Activated CD8-positive, alpha-beta memory T cell treated with anti-CD3 and anti-CD28 coated beads, Interleukin-2, amount 10 ng/mL, durations not matched to agents 7 days and 5 days (primary cell): ENCODE measurements around the gene AVPR2. TPM values are rescaled to one million over a fixed set of nuclear protein-coding genes. Genes with fewer than 3 reads are reported as not detected.

ENCODE experiments used
- ATAC-seq: fragments of 150-1000 bp; cut with Tn5 transposase; one replicate; pipeline ENCODE4 v1.10.0; 2021; ENCODE audit warnings: moderate library complexity
- CTCF ChIA-PET: fragments of 350-600 bp; sonication (Branson Sonifier 250); formaldehyde crosslinking; loops from one replicate; lab custom pipeline; 2021; ENCODE audit warnings: antibody characterized with exemption; lab: Charles Lee
- DNase-seq: peaks from one replicate; pipeline ENCODE4 v3.0.0-alpha.2; 2020
- H3K27ac Mint-ChIP-seq: one replicate; pipeline ENCODE4 v1.8.0; 2021; ENCODE audit warnings: mild to moderate bottlenecking, mixed read lengths
- H3K27me3 Mint-ChIP-seq: one replicate; pipeline ENCODE4 v1.8.0; 2021; ENCODE audit warnings: mixed read lengths
- H3K36me3 Mint-ChIP-seq: one replicate; pipeline ENCODE4 v1.8.0; 2021; ENCODE audit warnings: mild to moderate bottlenecking, mixed read lengths
- H3K4me1 Mint-ChIP-seq: one replicate; pipeline ENCODE4 v1.8.0; 2021; ENCODE audit warnings: mixed read lengths
- H3K4me3 Mint-ChIP-seq: one replicate; pipeline ENCODE4 v1.8.0; 2021; ENCODE audit warnings: mild to moderate bottlenecking, moderate library complexity, mixed read lengths
- H3K9me3 Mint-ChIP-seq: one replicate; pipeline ENCODE4 v1.8.0; 2022; ENCODE audit warnings: low read depth, mixed read lengths
- total RNA-seq, 2 experiments: library from RNA; stranded (reverse); gene quantifications; one replicate each; pipeline ENCODE4 v1.2.3, GENCODE V29; 2021

The AVPR2 gene
- total RNA-seq, 2 experiments from 2014 or later, result not detected

- no peak overlapping the region for H3K4me3 Mint-ChIP-seq
- H3K27ac Mint-ChIP-seq, result no peak overlapping the region
- H3K4me1 Mint-ChIP-seq, result peaks cover 17% of the 10 kb centered on the region
- H3K36me3 Mint-ChIP-seq, result no peaks in the 10 kb centered on the region
- H3K27me3 Mint-ChIP-seq, result peaks cover 24% of the 10 kb centered on the region
- no peaks in the 10 kb centered on the region for H3K9me3 Mint-ChIP-seq
- ATAC-seq, result peak; percentile 76
- CTCF ChIA-PET, result no interaction called here
- DNase-seq, result peak; percentile 68
Observed at GRCh38 chrX:153875391-153876111, 28.9 kb upstream of the AVPR2 start.

- peaks cover 17% of the 10 kb centered on the region for H3K4me1 Mint-ChIP-seq
- DNase-seq, result no peak
- H3K9me3 Mint-ChIP-seq, result no peaks in the 10 kb centered on the region
- ATAC-seq, result no peak
- peaks cover 24% of the 10 kb centered on the region for H3K27me3 Mint-ChIP-seq
- no peak overlapping the region for H3K4me3 Mint-ChIP-seq
- no peaks in the 10 kb centered on the region for H3K36me3 Mint-ChIP-seq
- CTCF ChIA-PET, result no interaction called here
- no peak overlapping the region for H3K27ac Mint-ChIP-seq
Observed at GRCh38 chrX:153876112-153876491, 28.4 kb upstream of the AVPR2 start.

GRCh38 chrX:153877571-153878261 is 26.8 kb upstream of the AVPR2 start:
- H3K4me3 Mint-ChIP-seq, result no peak overlapping the region
- H3K4me1 Mint-ChIP-seq, result peaks cover 17% of the 10 kb centered on the region
- no peak for DNase-seq
- no peaks in the 10 kb centered on the region for H3K36me3 Mint-ChIP-seq
- no peaks in the 10 kb centered on the region for H3K9me3 Mint-ChIP-seq
- no peak for ATAC-seq
- peaks cover 26% of the 10 kb centered on the region for H3K27me3 Mint-ChIP-seq
- CTCF ChIA-PET, result interaction anchor here (0.6 to 0.9 kb wide), 2 partner anchors 69 to 170 kb away, joined by 3 to 4 read pairs; no protein-coding TSS in a partner anchor
- no peak overlapping the region for H3K27ac Mint-ChIP-seq

GRCh38 chrX:153878345-153878744 is 26.1 kb upstream of the AVPR2 start:
- Mint-ChIP-seq H3K36me3 (no peaks in the 10 kb centered on the region), H3K27me3 (peaks cover 26% of the 10 kb centered on the region), H3K4me3 (no peak overlapping the region), H3K27ac (no peak overlapping the region), H3K4me1 (peaks cover 17% of the 10 kb centered on the region), H3K9me3 (no peaks in the 10 kb centered on the region)
- no peak for ATAC-seq
- CTCF ChIA-PET, result no interaction called here
- no peak for DNase-seq

GRCh38 chrX:153878969-153879653 is 25.4 kb upstream of the AVPR2 start:
- DNase-seq, result no peak
- Mint-ChIP-seq H3K9me3 (no peaks in the 10 kb centered on the region), H3K27me3 (peaks cover 29% of the 10 kb centered on the region), H3K4me1 (peaks cover 17% of the 10 kb centered on the region), H3K36me3 (no peaks in the 10 kb centered on the region), H3K27ac (no peak overlapping the region), H3K4me3 (no peak overlapping the region)
- CTCF ChIA-PET, result no interaction called here
- no peak for ATAC-seq

GRCh38 chrX:153879741-153880439 is 24.6 kb upstream of the AVPR2 start:
- Mint-ChIP-seq H3K27me3 (peaks cover 35% of the 10 kb centered on the region), H3K4me1 (peaks cover 19% of the 10 kb centered on the region), H3K4me3 (no peak overlapping the region), H3K9me3 (no peaks in the 10 kb centered on the region), H3K27ac (no peak overlapping the region), H3K36me3 (no peaks in the 10 kb centered on the region)
- CTCF ChIA-PET, result no interaction called here
- DNase-seq, result no peak
- no peak for ATAC-seq

GRCh38 chrX:153880440-153880815 is 24.0 kb upstream of the AVPR2 start:
- Mint-ChIP-seq H3K36me3 (no peaks in the 10 kb centered on the region), H3K27ac (no peak overlapping the region), H3K27me3 (peaks cover 39% of the 10 kb centered on the region), H3K9me3 (no peaks in the 10 kb centered on the region), H3K4me1 (peaks cover 19% of the 10 kb centered on the region), H3K4me3 (no peak overlapping the region)
- no peak for DNase-seq
- no peak for ATAC-seq
- CTCF ChIA-PET, result no interaction called here

GRCh38 chrX:153881281-153881680 is 23.2 kb upstream of the AVPR2 start:
- H3K4me1 Mint-ChIP-seq, result peaks cover 19% of the 10 kb centered on the region
- CTCF ChIA-PET, result no interaction called here

GRCh38 chrX:153882086-153882498 is 22.4 kb upstream of the AVPR2 start:
- no peak overlapping the region for H3K27ac Mint-ChIP-seq
- no peaks in the 10 kb centered on the region for H3K9me3 Mint-ChIP-seq
- H3K27me3 Mint-ChIP-seq, result peaks cover 37% of the 10 kb centered on the region
- no peaks in the 10 kb centered on the region for H3K36me3 Mint-ChIP-seq
- DNase-seq (no peak), ATAC-seq (no peak)
- no peak overlapping the region for H3K4me3 Mint-ChIP-seq
- CTCF ChIA-PET, result no interaction called here
- peaks cover 19% of the 10 kb centered on the region for H3K4me1 Mint-ChIP-seq

More at GRCh38 chrX:153881281-153881680, 23.2 kb upstream of the AVPR2 start:
- Mint-ChIP-seq H3K9me3 (no peaks in the 10 kb centered on the region), H3K36me3 (no peaks in the 10 kb centered on the region), H3K27ac (no peak overlapping the region), H3K4me3 (no peak overlapping the region), H3K27me3 (peaks cover 36% of the 10 kb centered on the region)
- ATAC-seq (no peak), DNase-seq (no peak)

- no peak overlapping the region for H3K27ac Mint-ChIP-seq
- CTCF ChIA-PET, result no interaction called here
- no peaks in the 10 kb centered on the region for H3K9me3 Mint-ChIP-seq
Observed at GRCh38 chrX:153882557-153882956, 21.9 kb upstream of the AVPR2 start.

GRCh38 chrX:153883163-153883843 is 21.2 kb upstream of the AVPR2 start:
- Mint-ChIP-seq H3K4me3 (no peak overlapping the region), H3K36me3 (no peaks in the 10 kb centered on the region), H3K27ac (no peak overlapping the region), H3K4me1 (peaks cover 10% of the 10 kb centered on the region), H3K27me3 (peaks cover 43% of the 10 kb centered on the region), H3K9me3 (no peaks in the 10 kb centered on the region)
- ATAC-seq, result no peak
- DNase-seq, result no peak
- CTCF ChIA-PET, result no interaction called here

More at GRCh38 chrX:153882557-153882956, 21.9 kb upstream of the AVPR2 start:
- ATAC-seq (no peak), DNase-seq (no peak)
- Mint-ChIP-seq H3K27me3 (peaks cover 41% of the 10 kb centered on the region), H3K4me3 (no peak overlapping the region), H3K36me3 (no peaks in the 10 kb centered on the region), H3K4me1 (peaks cover 17% of the 10 kb centered on the region)

- peaks cover 45% of the 10 kb centered on the region for H3K27me3 Mint-ChIP-seq
- CTCF ChIA-PET, result interaction anchor here (1.1 to 1.5 kb wide), 2 partner anchors 39 to 121 kb away, joined by 3 to 4 read pairs; no protein-coding TSS in a partner anchor
- H3K36me3 Mint-ChIP-seq, result no peaks in the 10 kb centered on the region
- no peak overlapping the region for H3K27ac Mint-ChIP-seq
- no peak for ATAC-seq
- no peaks in the 10 kb centered on the region for H3K9me3 Mint-ChIP-seq
- H3K4me3 Mint-ChIP-seq, result no peak overlapping the region
- H3K4me1 Mint-ChIP-seq, result peaks cover 5% of the 10 kb centered on the region
- no peak for DNase-seq
Observed at GRCh38 chrX:153884136-153884535, 20.3 kb upstream of the AVPR2 start.
